Stimulated activated naive B cell treated with anti-CD40 and anti-IgM and Interleukin-4, amounts not matched to agents 10 μg/mL and 1 μg/mL and 100 μg/mL, for 72 hours (primary cell): ENCODE results near the gene SYNE4.
"Not testable (repeated sequence)": the region's sequence is repeated elsewhere in the genome, so short reads cannot be mapped to it uniquely, and the experiment has no call there.

Source experiments
- ATAC-seq, 2 donors: fragments of 150-1000 bp; cut with Tn5 transposase; replicated peaks; 2 replicates each; pipeline ENCODE4 v1.10.0; 2021; ENCODE audit warnings: moderate library complexity in 1 of 2
- DNase-seq: peaks from one replicate; pipeline ENCODE4 v3.0.0; 2021
- H3K27ac Mint-ChIP-seq: one replicate; pipeline ENCODE4 v1.8.0; 2022; ENCODE audit warnings: mild to moderate bottlenecking, mixed read lengths
- H3K27me3 Mint-ChIP-seq, 2 donors: one replicate each; pipeline ENCODE4 v1.8.0; 2022; ENCODE audit warnings: mixed read lengths in 2 of 2
- H3K36me3 Mint-ChIP-seq, 2 donors: one replicate each; pipeline ENCODE4 v1.8.0; 2022; ENCODE audit warnings: mixed read lengths in 2 of 2, mild to moderate bottlenecking in 1 of 2
- H3K4me1 Mint-ChIP-seq, 2 donors: one replicate each; pipeline ENCODE4 v1.8.0; 2022; ENCODE audit warnings: mixed read lengths in 2 of 2, mild to moderate bottlenecking in 1 of 2
- H3K4me3 Mint-ChIP-seq, 2 donors: one replicate each; pipeline ENCODE4 v1.8.0; 2022; ENCODE audit warnings: mild to moderate bottlenecking in 2 of 2, mixed read lengths in 2 of 2, moderate library complexity in 1 of 2
- H3K9me3 Mint-ChIP-seq, 2 donors: one replicate each; pipeline ENCODE4 v1.8.0; 2022; ENCODE audit warnings: mixed read lengths in 2 of 2, mild to moderate bottlenecking in 1 of 2

SYNE4 gene

GRCh38 chr19:36008336-36008978, at the start of gene SYNE4:
SYNE4 (minus strand) TSS chr19:36008813; CDS start chr19:36008681, 132 bp downstream.
- H3K4me3 Mint-ChIP-seq = peak within 1 kb of the TSS; percentile 63 to 71
- peak within 1 kb of the TSS; percentile 59 for H3K27ac Mint-ChIP-seq
- no peaks in the 10 kb centered on the region for H3K9me3 Mint-ChIP-seq
- no peak for ATAC-seq
- peaks cover 8 to 16% of the 10 kb centered on the region in 2 donors for H3K27me3 Mint-ChIP-seq
- H3K4me1 Mint-ChIP-seq = peaks cover 17 to 24% of the 10 kb centered on the region in 2 donors
- no peak for DNase-seq
- peaks cover 18 to 39% of the 10 kb centered on the region in 2 donors for H3K36me3 Mint-ChIP-seq

GRCh38 chr19:36054733-36055686, 46.4 kb upstream of the SYNE4 start, which contains the start of gene WDR62:
WDR62 (plus strand) TSS chr19:36054897; CDS start chr19:36054972, 75 bp downstream.
- ATAC-seq (peak; percentile 81 to 82), DNase-seq (peak; percentile 92)
- H3K9me3 Mint-ChIP-seq = no peaks in the 10 kb centered on the region
- no peaks in the 10 kb centered on the region for H3K27me3 Mint-ChIP-seq
- H3K36me3 Mint-ChIP-seq = peaks cover 1 to 13% of the 10 kb centered on the region in 2 donors
- H3K27ac Mint-ChIP-seq = peak within 1 kb of the TSS; percentile 99
- peaks cover 14% of the 10 kb centered on the region in 2 donors for H3K4me1 Mint-ChIP-seq
- peak within 1 kb of the TSS; percentile 98 to 99 for H3K4me3 Mint-ChIP-seq

- peaks cover 0 to 9% of the 10 kb centered on the region in 2 donors for H3K36me3 Mint-ChIP-seq
- peak; percentile 90 to 91 for ATAC-seq
- H3K27me3 Mint-ChIP-seq = no peaks in the 10 kb centered on the region
- peaks cover 14% of the 10 kb centered on the region in 2 donors for H3K4me1 Mint-ChIP-seq
- H3K27ac Mint-ChIP-seq = peak within 1 kb of the TSS; percentile 99
- H3K4me3 Mint-ChIP-seq = peak within 1 kb of the TSS; percentile 98 to 99
- H3K9me3 Mint-ChIP-seq = no peaks in the 10 kb centered on the region
- DNase-seq = peak; percentile 99
Measured at GRCh38 chr19:36054119-36054732, 45.6 kb upstream of the SYNE4 start, which contains the start of gene THAP8. THAP8 (minus strand) TSS chr19:36054285; CDS start chr19:36054217, 68 bp downstream.

GRCh38 chr19:36051637-36052036, 43.0 kb upstream of the SYNE4 start:
- Mint-ChIP-seq H3K27ac (no peak overlapping the region), H3K9me3 (no peaks in the 10 kb centered on the region), H3K27me3 (no peaks in the 10 kb centered on the region), H3K36me3 (peaks cover 1 to 3% of the 10 kb centered on the region in 2 donors), H3K4me3 (no peak overlapping the region), H3K4me1 (peaks cover 13 to 14% of the 10 kb centered on the region in 2 donors)
- no peak for DNase-seq
- ATAC-seq = no peak

DNA sequence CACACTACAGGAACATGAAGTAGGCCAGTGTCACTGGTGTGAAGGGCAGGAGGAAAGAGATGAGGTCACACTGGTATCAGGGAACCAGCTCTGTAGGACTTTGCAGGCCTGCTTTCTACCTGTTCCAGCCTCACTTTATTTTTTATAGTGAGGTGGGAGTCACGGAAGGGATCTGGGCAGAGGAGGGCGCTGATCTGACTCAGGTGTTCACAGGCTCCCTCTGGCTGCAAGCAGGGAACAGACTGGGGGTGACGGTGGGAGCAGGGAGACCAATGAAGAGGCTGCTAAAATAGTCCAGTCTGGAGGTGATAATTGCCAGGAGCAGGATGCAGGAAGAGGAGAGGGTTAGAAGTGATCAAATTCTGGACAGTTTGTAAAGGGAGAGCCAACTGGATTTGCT, 42.6 kb upstream of the SYNE4 start:
- no peak for DNase-seq
- Mint-ChIP-seq H3K27ac (no peak overlapping the region), H3K36me3 (peaks cover 3 to 4% of the 10 kb centered on the region in 2 donors), H3K9me3 (no peaks in the 10 kb centered on the region), H3K4me3 (no peak overlapping the region), H3K4me1 (peaks cover 11 to 13% of the 10 kb centered on the region in 2 donors), H3K27me3 (no peaks in the 10 kb centered on the region)
- no peak for ATAC-seq

- ATAC-seq (no peak), DNase-seq (no peak)
- peaks cover 0 to 1% of the 10 kb centered on the region in 2 donors for H3K9me3 Mint-ChIP-seq
- peaks cover 11 to 12% of the 10 kb centered on the region in 2 donors for H3K36me3 Mint-ChIP-seq
- no peaks in the 10 kb centered on the region for H3K27me3 Mint-ChIP-seq
- H3K4me1 Mint-ChIP-seq = peaks cover 0 to 4% of the 10 kb centered on the region in 2 donors
- no peak overlapping the region for H3K4me3 Mint-ChIP-seq
- no peak overlapping the region for H3K27ac Mint-ChIP-seq
Measured at GRCh38 chr19:36049080-36049698, 40.6 kb upstream of the SYNE4 start.

- H3K27me3 Mint-ChIP-seq = no peaks in the 10 kb centered on the region
- ATAC-seq = no peak
- peaks cover 0 to 1% of the 10 kb centered on the region in 2 donors for H3K4me1 Mint-ChIP-seq
- H3K4me3 Mint-ChIP-seq = no peak overlapping the region
- no peak overlapping the region for H3K27ac Mint-ChIP-seq
- H3K9me3 Mint-ChIP-seq = peaks cover 0 to 1% of the 10 kb centered on the region in 2 donors
- peaks cover 11 to 12% of the 10 kb centered on the region in 2 donors for H3K36me3 Mint-ChIP-seq
- DNase-seq = no peak
Measured at GRCh38 chr19:36047835-36048234, 39.2 kb upstream of the SYNE4 start.

GRCh38 chr19:36046443-36047050, 37.9 kb upstream of the SYNE4 start:
- ATAC-seq = no peak
- Mint-ChIP-seq H3K4me1 (peaks cover 0 to 1% of the 10 kb centered on the region in 2 donors), H3K9me3 (peaks cover 0 to 1% of the 10 kb centered on the region in 2 donors)

GRCh38 chr19:36043952-36044351, 35.3 kb upstream of the SYNE4 start:
- no peak overlapping the region for H3K27ac Mint-ChIP-seq
- H3K36me3 Mint-ChIP-seq = peaks cover 15 to 22% of the 10 kb centered on the region in 2 donors
- DNase-seq (no peak), ATAC-seq (no peak)
- H3K27me3 Mint-ChIP-seq = no peaks in the 10 kb centered on the region
- H3K9me3 Mint-ChIP-seq = peaks cover 0 to 1% of the 10 kb centered on the region in 2 donors
- no peaks in the 10 kb centered on the region for H3K4me1 Mint-ChIP-seq
- no peak overlapping the region for H3K4me3 Mint-ChIP-seq

More at GRCh38 chr19:36046443-36047050, 37.9 kb upstream of the SYNE4 start:
- no peak for DNase-seq
- Mint-ChIP-seq H3K27ac (no peak overlapping the region), H3K27me3 (no peaks in the 10 kb centered on the region), H3K36me3 (peaks cover 11 to 13% of the 10 kb centered on the region in 2 donors), H3K4me3 (no peak overlapping the region)

DNA sequence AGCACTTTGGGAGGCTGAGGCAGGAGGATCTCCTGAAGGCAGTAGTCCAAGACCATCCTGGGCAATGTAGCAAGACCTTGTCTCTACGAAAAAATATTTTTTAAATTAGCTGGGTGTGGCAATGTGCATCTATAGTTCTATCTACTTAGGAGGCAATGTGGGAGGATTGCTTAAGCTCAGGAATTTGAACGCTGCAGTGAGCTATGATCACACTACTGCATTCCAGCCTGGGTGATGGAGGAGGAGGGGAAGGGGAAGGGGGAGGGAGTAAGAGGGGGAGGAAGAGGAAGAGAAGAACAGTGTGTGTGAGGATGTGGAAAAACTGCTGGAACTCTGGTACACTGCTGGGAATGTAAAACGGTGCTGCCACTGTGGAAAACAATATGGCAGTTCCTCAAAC, 33.2 kb upstream of the SYNE4 start:
- ATAC-seq (no peak), DNase-seq (no peak)
- no peaks in the 10 kb centered on the region for H3K27me3 Mint-ChIP-seq
- H3K4me3 Mint-ChIP-seq = no peak overlapping the region
- H3K36me3 Mint-ChIP-seq = peaks cover 19 to 26% of the 10 kb centered on the region in 2 donors
- no peak overlapping the region for H3K27ac Mint-ChIP-seq
- H3K4me1 Mint-ChIP-seq = peaks cover 0 to 3% of the 10 kb centered on the region in 2 donors
- peaks cover 0 to 1% of the 10 kb centered on the region in 2 donors for H3K9me3 Mint-ChIP-seq

DNA sequence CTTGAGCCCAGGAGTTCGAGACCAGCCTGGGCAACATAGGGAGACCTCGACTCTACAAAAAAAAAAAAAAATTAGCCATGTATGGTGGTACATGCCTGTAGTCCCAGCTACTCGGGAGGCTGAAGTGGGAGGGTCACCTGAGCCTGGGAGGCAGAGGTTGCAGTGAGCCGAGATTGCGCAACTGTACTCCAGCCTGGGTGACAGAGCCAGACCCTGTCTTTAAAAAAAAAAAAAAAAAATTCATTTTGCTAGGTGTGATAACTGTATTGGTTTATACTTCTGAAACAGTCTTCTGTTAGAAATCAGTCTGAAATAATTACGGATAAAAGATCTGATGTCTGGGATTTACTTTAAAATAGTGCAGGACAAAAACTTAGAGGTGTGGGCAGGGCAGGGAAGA, 32.5 kb upstream of the SYNE4 start:
- ATAC-seq, DNase-seq, H3K27me3 Mint-ChIP-seq, H3K4me1 Mint-ChIP-seq, H3K27ac Mint-ChIP-seq, H3K4me3 Mint-ChIP-seq, H3K9me3 Mint-ChIP-seq: not testable (repeated sequence)
- peaks cover 15 to 23% of the 10 kb centered on the region in 2 donors for H3K36me3 Mint-ChIP-seq

DNA sequence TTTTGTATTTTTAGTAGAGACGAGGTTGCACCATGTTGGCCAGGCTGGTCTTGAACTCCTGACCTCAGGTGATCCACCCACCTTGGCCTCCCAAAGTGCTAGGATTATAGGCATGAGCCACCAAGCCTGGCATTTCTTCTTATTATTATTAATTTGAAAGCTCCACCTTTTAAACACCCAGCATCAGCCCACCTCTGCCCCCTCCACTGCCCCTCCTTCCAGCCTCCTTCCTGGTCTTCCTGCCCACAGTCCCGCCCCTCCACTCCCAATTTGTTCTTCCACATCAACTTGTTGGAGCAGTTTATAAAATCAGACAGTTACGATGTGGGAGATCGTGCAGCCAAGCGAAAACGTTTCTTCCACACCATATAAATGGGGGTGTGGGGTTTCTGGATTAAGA, 31.9 kb upstream of the SYNE4 start:
- Mint-ChIP-seq H3K9me3 (no peaks in the 10 kb centered on the region), H3K36me3 (peaks cover 17 to 24% of the 10 kb centered on the region in 2 donors), H3K4me3 (no peak overlapping the region), H3K27me3 (no peaks in the 10 kb centered on the region), H3K27ac (no peak overlapping the region), H3K4me1 (peaks cover under 1 to 3% of the 10 kb centered on the region in 2 donors)
- DNase-seq (no peak), ATAC-seq (no peak)
